Activated T-helper 1 cell treated with anti-CD3 and anti-CD28 coated beads, Interleukin-12 subunit alpha, Interleukin-12 subunit beta, Interleukin-2, Interleukin-4 antibody, amounts not matched to agents 30 ng/mL and 10 ng/mL and 1 ng/mL, durations not matched to agents 14 hours and 24 hours and 36 hours (primary cell): Measurements from ENCODE around the gene CYP11A1. TPM values are rescaled to one million over a fixed set of nuclear protein-coding genes. Genes with fewer than 3 reads are reported as not detected.

ENCODE experiments used
- DNase-seq: peaks from one replicate; pipeline ENCODE4 v3.0.0; 2021; ENCODE audit warnings: low spot score
- H3K27ac Mint-ChIP-seq: one replicate; pipeline ENCODE4 v1.8.0; 2021; ENCODE audit warnings: mild to moderate bottlenecking, mixed read lengths
- H3K27me3 Mint-ChIP-seq: one replicate; pipeline ENCODE4 v1.8.0; 2022; ENCODE audit warnings: mild to moderate bottlenecking, moderate library complexity, mixed read lengths; ENCODE audit not compliant: insufficient read depth
- H3K36me3 Mint-ChIP-seq: one replicate; pipeline ENCODE4 v1.8.0; 2021; ENCODE audit warnings: low read depth, mixed read lengths
- H3K4me1 Mint-ChIP-seq: one replicate; pipeline ENCODE4 v1.8.0; 2021; ENCODE audit warnings: low read depth, mixed read lengths
- H3K4me3 Mint-ChIP-seq: one replicate; pipeline ENCODE4 v1.8.0; 2021; ENCODE audit warnings: mild to moderate bottlenecking, moderate library complexity, mixed read lengths
- H3K9me3 Mint-ChIP-seq: one replicate; pipeline ENCODE4 v1.8.0; 2021; ENCODE audit warnings: mixed read lengths
- intact Hi-C: fragments of 100-400 bp; cut with micrococcal nuclease; formaldehyde crosslinking; loops from one replicate; pipeline ENCODE4 v1.15.1; 2024
- total RNA-seq: library from RNA; stranded (reverse); gene quantifications from 2 replicates; pipeline ENCODE4 v1.2.3, GENCODE V29; 2022

The CYP11A1 gene
- total RNA-seq, 1 donor from 2014 or later, result not detected

- DNase-seq, result no peak
- intact Hi-C loops, result no loop called here
- Mint-ChIP-seq H3K9me3 (no peaks in the 10 kb centered on the region), H3K4me1 (no peaks in the 10 kb centered on the region), H3K27ac (no peak overlapping the region), H3K4me3 (no peak overlapping the region), H3K36me3 (no peaks in the 10 kb centered on the region), H3K27me3 (no peaks in the 10 kb centered on the region)
Measured at GRCh38 chr15:74337607-74338211, 29.7 kb downstream of the CYP11A1 start.

DNA sequence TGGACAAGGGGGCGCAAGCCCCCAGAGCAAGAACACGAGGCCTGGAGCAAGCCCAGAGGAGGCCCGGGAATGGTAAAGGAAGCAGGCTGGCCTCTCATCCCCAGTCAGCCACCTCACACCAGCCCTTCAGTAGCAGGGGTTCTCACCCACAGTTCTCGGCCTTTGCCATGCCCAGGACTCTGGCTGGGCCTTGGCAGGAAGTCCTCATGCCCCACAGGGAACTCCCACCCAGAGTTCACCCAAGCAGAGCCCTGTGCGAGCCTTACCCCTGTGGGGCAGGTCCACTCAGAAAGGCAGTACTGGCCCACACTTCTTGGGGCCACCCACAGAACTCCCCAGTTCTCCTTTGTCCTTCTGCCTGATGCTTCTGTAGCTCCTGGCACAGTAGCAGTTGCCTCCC is 30.3 kb downstream of the CYP11A1 start:
- no peaks in the 10 kb centered on the region for H3K27me3 Mint-ChIP-seq
- no peaks in the 10 kb centered on the region for H3K4me1 Mint-ChIP-seq
- DNase-seq, result no peak
- intact Hi-C loops, result no loop called here
- no peak overlapping the region for H3K27ac Mint-ChIP-seq
- no peaks in the 10 kb centered on the region for H3K9me3 Mint-ChIP-seq
- no peak overlapping the region for H3K4me3 Mint-ChIP-seq
- no peaks in the 10 kb centered on the region for H3K36me3 Mint-ChIP-seq

DNA sequence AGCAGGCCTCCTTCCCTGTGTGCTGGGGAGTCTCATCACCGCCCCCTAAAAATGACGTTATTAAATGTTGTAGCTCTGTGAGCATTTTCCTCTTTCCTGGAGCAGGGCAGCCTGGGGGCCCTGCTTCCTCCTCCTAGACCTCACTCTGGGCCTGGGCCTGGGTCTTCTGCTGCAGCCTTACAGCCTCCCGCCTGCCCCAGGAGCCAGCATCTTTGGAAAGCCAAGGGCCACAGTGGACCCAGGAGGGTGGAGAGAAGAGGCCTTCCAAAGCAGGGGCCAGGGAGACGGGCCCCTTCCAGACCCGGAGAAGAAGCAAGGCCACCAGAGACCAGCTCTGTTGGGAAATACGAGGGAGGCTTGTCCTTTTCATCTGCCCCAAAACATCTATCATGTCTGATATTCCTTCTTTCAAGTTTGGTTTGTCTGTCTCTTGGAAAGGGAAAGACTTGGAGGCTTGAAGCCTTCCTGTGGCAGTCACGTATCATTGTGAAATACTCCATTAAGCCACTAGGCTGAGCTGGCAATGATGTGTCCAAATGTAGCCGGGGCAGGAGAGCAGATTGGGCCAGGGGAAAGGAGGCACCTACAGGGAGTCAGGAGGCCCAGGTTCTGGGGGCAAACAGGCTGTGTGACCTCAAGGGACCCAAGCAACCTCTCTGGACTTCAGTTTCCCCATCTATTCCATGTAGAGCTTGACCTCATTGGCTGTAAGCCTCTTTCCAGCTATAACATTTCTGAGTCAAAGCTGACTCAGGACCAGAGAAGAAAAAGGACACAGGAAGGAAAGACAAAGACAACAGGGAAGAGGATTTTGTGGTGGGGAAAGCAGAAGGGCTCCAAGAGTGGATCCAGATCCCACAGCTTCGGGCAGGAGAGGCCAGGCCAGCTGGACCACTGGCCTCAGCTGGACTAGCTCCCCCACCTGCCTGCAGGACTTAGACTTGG is 31.1 kb downstream of the CYP11A1 start:
- Mint-ChIP-seq H3K27me3 (no peaks in the 10 kb centered on the region), H3K27ac (no peak overlapping the region), H3K4me1 (no peaks in the 10 kb centered on the region), H3K36me3 (no peaks in the 10 kb centered on the region), H3K4me3 (no peak overlapping the region), H3K9me3 (no peaks in the 10 kb centered on the region)
- intact Hi-C loops, result no loop called here
- no peak for DNase-seq

- no peaks in the 10 kb centered on the region for H3K27me3 Mint-ChIP-seq
- H3K27ac Mint-ChIP-seq, result no peak overlapping the region
- no peaks in the 10 kb centered on the region for H3K36me3 Mint-ChIP-seq
- no peaks in the 10 kb centered on the region for H3K9me3 Mint-ChIP-seq
- DNase-seq, result no peak
- H3K4me3 Mint-ChIP-seq, result no peak overlapping the region
- H3K4me1 Mint-ChIP-seq, result no peaks in the 10 kb centered on the region
- intact Hi-C loops, result no loop called here
Measured at GRCh38 chr15:74335396-74335795, 32.0 kb downstream of the CYP11A1 start.

DNA sequence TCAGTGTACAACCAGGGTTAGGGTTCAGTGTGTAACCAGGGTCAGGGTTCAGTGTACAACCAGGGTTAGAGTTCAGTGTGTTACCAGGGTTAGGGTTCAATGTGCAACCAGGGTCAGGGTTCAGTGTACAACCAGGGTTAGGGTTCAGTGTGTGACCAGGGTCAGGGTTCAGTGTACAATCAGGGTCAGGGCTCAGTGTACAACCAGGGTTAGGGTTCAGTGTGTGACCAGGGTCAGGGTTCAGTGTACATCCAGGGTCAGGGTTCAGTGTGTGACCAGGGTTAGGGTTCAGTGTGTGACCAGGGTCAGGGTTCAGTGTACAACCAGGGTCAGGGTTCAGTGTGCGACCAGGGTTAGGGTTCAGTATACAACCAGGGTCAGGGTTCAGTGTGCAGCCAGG is 33.3 kb downstream of the CYP11A1 start:
- DNase-seq, result no peak
- Mint-ChIP-seq H3K27me3 (no peaks in the 10 kb centered on the region), H3K36me3 (no peaks in the 10 kb centered on the region), H3K4me1 (no peaks in the 10 kb centered on the region), H3K4me3 (no peak overlapping the region), H3K9me3 (no peaks in the 10 kb centered on the region), H3K27ac (no peak overlapping the region)
- intact Hi-C loops, result no loop called here

DNA sequence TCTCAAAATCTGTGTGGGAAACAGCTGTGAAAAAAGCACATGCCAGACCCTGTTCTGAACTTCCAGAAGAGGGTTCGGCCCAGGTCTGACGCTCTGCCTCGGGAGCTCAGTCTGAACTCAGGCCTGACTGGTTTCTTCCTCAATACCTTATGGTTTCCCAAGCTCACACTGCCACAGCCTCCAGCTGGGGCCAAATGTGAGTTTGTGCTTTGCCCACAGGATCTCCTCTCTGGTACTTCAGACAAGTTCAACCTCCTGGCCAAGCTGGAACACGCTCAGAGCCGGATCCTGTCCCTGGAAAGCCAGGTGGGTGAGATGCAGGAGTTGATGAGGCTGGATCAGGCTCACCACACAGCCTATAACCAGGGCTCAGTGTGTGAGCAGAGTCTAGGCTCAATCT is 33.8 kb downstream of the CYP11A1 start:
- Mint-ChIP-seq H3K4me3 (no peak overlapping the region), H3K27me3 (no peaks in the 10 kb centered on the region), H3K9me3 (no peaks in the 10 kb centered on the region), H3K4me1 (no peaks in the 10 kb centered on the region), H3K36me3 (no peaks in the 10 kb centered on the region), H3K27ac (no peak overlapping the region)
- intact Hi-C loops, result no loop called here
- DNase-seq, result no peak

- Mint-ChIP-seq H3K27ac (no peak overlapping the region), H3K4me3 (no peak overlapping the region), H3K4me1 (no peaks in the 10 kb centered on the region), H3K9me3 (no peaks in the 10 kb centered on the region), H3K27me3 (no peaks in the 10 kb centered on the region), H3K36me3 (no peaks in the 10 kb centered on the region)
- DNase-seq, result no peak
- intact Hi-C loops, result no loop called here
Measured at GRCh38 chr15:74333093-74333492, 34.4 kb downstream of the CYP11A1 start.

DNA sequence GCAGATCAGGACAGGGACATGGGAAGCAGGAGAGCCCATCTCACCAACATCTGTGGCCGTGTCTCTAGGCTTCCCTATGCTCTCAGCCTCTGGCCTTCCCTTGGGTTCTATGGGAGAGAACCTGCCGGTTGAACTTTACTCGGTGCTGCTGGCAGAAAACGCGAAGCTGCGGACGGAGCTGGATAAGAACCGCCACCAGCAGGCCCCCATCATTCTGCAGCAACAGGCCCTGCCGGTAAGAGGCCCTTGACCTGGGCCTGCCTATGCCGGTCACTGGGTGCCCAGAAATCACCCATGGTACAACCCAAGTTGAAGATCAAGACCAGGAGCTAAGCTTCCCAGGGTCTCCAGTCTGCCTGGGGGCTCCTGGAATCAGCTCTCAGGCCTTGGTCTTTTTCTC is 34.8 kb downstream of the CYP11A1 start:
- H3K4me1 Mint-ChIP-seq, result no peaks in the 10 kb centered on the region
- no peaks in the 10 kb centered on the region for H3K36me3 Mint-ChIP-seq
- no peak overlapping the region for H3K27ac Mint-ChIP-seq
- H3K9me3 Mint-ChIP-seq, result no peaks in the 10 kb centered on the region
- no peak for DNase-seq
- intact Hi-C loops, result no loop called here
- no peaks in the 10 kb centered on the region for H3K27me3 Mint-ChIP-seq
- no peak overlapping the region for H3K4me3 Mint-ChIP-seq

DNA sequence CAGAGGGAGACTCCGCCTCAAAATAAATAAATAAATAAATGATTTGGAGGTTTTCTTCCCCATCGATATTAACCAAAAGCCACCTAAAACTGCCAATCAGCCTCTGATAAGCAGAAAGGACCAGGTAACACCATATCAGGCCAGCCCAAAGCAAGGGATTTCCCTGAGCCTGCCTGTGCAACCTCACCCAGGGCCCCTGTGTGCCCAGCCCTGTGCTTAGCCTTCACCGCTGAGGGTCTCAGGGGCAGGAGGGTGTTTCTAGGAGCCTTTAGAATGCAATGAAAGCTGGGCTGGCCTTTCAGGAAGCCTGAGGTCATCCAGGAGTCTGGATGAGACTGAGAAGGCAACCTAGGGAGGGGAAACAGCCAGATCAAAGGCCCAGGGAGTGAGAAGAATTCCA is 35.4 kb downstream of the CYP11A1 start:
- H3K9me3 Mint-ChIP-seq, result no peaks in the 10 kb centered on the region
- DNase-seq, result no peak
- H3K36me3 Mint-ChIP-seq, result no peaks in the 10 kb centered on the region
- no peak overlapping the region for H3K4me3 Mint-ChIP-seq
- no peaks in the 10 kb centered on the region for H3K4me1 Mint-ChIP-seq
- intact Hi-C loops, result no loop called here
- H3K27ac Mint-ChIP-seq, result no peak overlapping the region
- H3K27me3 Mint-ChIP-seq, result no peaks in the 10 kb centered on the region

GRCh38 chr15:74330861-74331408 is 36.5 kb downstream of the CYP11A1 start:
- Mint-ChIP-seq H3K27ac (no peak overlapping the region), H3K36me3 (no peaks in the 10 kb centered on the region), H3K27me3 (no peaks in the 10 kb centered on the region), H3K4me3 (no peak overlapping the region), H3K4me1 (no peaks in the 10 kb centered on the region), H3K9me3 (no peaks in the 10 kb centered on the region)
- DNase-seq, result no peak
- intact Hi-C loops, result no loop called here

GRCh38 chr15:74328331-74329056 is 39.0 kb downstream of the CYP11A1 start:
- Mint-ChIP-seq H3K36me3 (no peaks in the 10 kb centered on the region), H3K4me3 (no peak overlapping the region), H3K4me1 (no peaks in the 10 kb centered on the region), H3K27ac (no peak overlapping the region), H3K9me3 (no peaks in the 10 kb centered on the region), H3K27me3 (peaks cover 2% of the 10 kb centered on the region)
- intact Hi-C loops, result loop anchor here (10.0 kb wide), 1 partner anchor 946 kb away; no protein-coding TSS in a partner anchor
- DNase-seq, result no peak

GRCh38 chr15:74327756-74328155 is 39.7 kb downstream of the CYP11A1 start:
- Mint-ChIP-seq H3K4me1 (no peaks in the 10 kb centered on the region), H3K36me3 (no peaks in the 10 kb centered on the region), H3K9me3 (no peaks in the 10 kb centered on the region), H3K27me3 (peaks cover 2% of the 10 kb centered on the region), H3K27ac (peak overlapping the region; percentile 9), H3K4me3 (no peak overlapping the region)
- intact Hi-C loops, result loop anchor here (10.0 kb wide), 1 partner anchor 947 kb away; no protein-coding TSS in a partner anchor
- no peak for DNase-seq

DNA sequence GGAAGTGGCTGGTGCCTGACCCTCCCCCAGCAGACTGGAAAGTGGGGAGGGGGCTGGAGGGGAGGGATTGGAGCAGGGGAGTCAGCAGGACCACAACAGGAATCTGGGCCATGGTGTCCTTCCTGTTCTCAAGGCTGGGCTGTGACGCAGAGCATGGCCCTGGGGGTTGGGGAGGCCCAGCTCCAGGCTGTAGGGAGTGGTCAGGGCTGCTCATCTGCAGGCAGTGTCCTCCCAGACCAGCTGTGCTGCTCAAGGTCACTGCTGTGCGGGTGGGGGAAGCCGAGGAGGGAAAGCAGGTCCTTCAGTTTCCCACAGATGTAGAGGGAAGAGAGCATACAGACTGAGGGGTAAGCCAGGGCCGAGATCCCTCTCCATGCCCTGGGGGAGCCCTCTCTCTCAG is 40.7 kb downstream of the CYP11A1 start:
- intact Hi-C loops, result loop anchor here (10.0 kb wide), 1 partner anchor 948 kb away; no protein-coding TSS in a partner anchor
- peaks cover 2% of the 10 kb centered on the region for H3K27me3 Mint-ChIP-seq
- no peaks in the 10 kb centered on the region for H3K36me3 Mint-ChIP-seq
- no peak overlapping the region for H3K27ac Mint-ChIP-seq
- no peaks in the 10 kb centered on the region for H3K9me3 Mint-ChIP-seq
- H3K4me3 Mint-ChIP-seq, result no peak overlapping the region
- no peak for DNase-seq
- H3K4me1 Mint-ChIP-seq, result no peaks in the 10 kb centered on the region
